Mesenchymal stem cell (in vitro differentiated cells and primary cell): ENCODE results near the gene NEUROG2.
"Not testable (repeated sequence)": the region's sequence is repeated elsewhere in the genome, so short reads cannot be mapped to it uniquely, and the experiment has no call there.

Source experiments
- DNase-seq: peaks from one replicate; pipeline ENCODE4 v3.0.0-alpha.2; 2013
- H2AFZ ChIP-seq: one replicate; pipeline ENCODE4 v1.6.1; 2013; ENCODE audit warnings: low read depth, mild to moderate bottlenecking, control low read depth, inconsistent platforms, low read length, moderate library complexity
- H2AK5ac ChIP-seq: 2 replicates; pipeline ENCODE4 v1.6.1; 2013; ENCODE audit warnings: low read length, moderate library complexity, mild to moderate bottlenecking, inconsistent platforms; ENCODE audit not compliant: severe bottlenecking
- H2BK120ac ChIP-seq: one replicate; pipeline ENCODE4 v1.6.1; 2013; ENCODE audit warnings: low read depth, mild to moderate bottlenecking, inconsistent platforms, low read length, moderate library complexity
- H2BK12ac ChIP-seq, 2 experiments: one replicate each; pipeline ENCODE4 v1.6.1; 2013; ENCODE audit warnings: inconsistent platforms in 2 of 2, low read length in 2 of 2, mild to moderate bottlenecking in 2 of 2, moderate library complexity in 2 of 2, control low read depth in 1 of 2
- H2BK15ac ChIP-seq: one replicate; pipeline ENCODE4 v1.6.1; 2013; ENCODE audit warnings: mild to moderate bottlenecking, low read depth, inconsistent platforms; ENCODE audit not compliant: poor library complexity, severe bottlenecking
- H2BK5ac ChIP-seq: 2 replicates; pipeline ENCODE4 v1.6.1; 2013; ENCODE audit warnings: low read depth, mild to moderate bottlenecking, low read length, control low read depth, inconsistent platforms; ENCODE audit not compliant: poor library complexity, severe bottlenecking
- H3K14ac ChIP-seq, 2 experiments: one replicate each; pipeline ENCODE4 v1.6.1; 2013; ENCODE audit warnings: inconsistent platforms in 2 of 2, low read length in 2 of 2, control low read depth in 1 of 2, mild to moderate bottlenecking in 1 of 2, moderate library complexity in 1 of 2
- H3K18ac ChIP-seq, 2 experiments: one replicate each; pipeline ENCODE4 v1.6.1; 2013; ENCODE audit warnings: inconsistent platforms in 2 of 2, low read length in 2 of 2, control low read depth in 1 of 2, low read depth in 1 of 2, mild to moderate bottlenecking in 1 of 2
- H3K23ac ChIP-seq, 2 experiments: one replicate each; pipeline ENCODE4 v1.6.1; 2013; ENCODE audit warnings: inconsistent platforms in 2 of 2, low read length in 2 of 2, mild to moderate bottlenecking in 2 of 2, moderate library complexity in 2 of 2, control low read depth in 1 of 2
- H3K27ac ChIP-seq: 2 replicates; pipeline ENCODE4 v1.5.1; 2013; ENCODE audit warnings: mild to moderate bottlenecking, moderate library complexity, low read length, control low read depth, inconsistent platforms; ENCODE audit not compliant: poor library complexity, severe bottlenecking
- H3K27me3 ChIP-seq, 2 experiments: 2 replicates each; pipeline versions ENCODE4 v1.6.1 to v1.7.0; 2013; ENCODE audit warnings: low read length in 2 of 2, mild to moderate bottlenecking in 2 of 2, moderate library complexity in 2 of 2, control low read depth in 1 of 2, inconsistent platforms in 1 of 2; ENCODE audit not compliant: control insufficient read depth in 1 of 2, insufficient read depth in 1 of 2
- H3K36me3 ChIP-seq, 2 experiments: 2 replicates each; pipeline versions ENCODE4 v1.6.1 to v1.7.0; 2013; ENCODE audit warnings: low read length in 2 of 2, control low read depth in 1 of 2, inconsistent platforms in 1 of 2, low read depth in 1 of 2, mild to moderate bottlenecking in 1 of 2; ENCODE audit not compliant: insufficient read depth in 2 of 2, control insufficient read depth in 1 of 2
- H3K4ac ChIP-seq, 2 experiments: one replicate each; pipeline ENCODE4 v1.6.1; 2013; ENCODE audit warnings: inconsistent platforms in 2 of 2, low read length in 2 of 2, mild to moderate bottlenecking in 2 of 2, moderate library complexity in 2 of 2, control low read depth in 1 of 2, low read depth in 1 of 2
- H3K4me1 ChIP-seq: 2 replicates; pipeline ENCODE4 v1.6.1; 2013; ENCODE audit warnings: low read depth, low read length, control low read depth; ENCODE audit not compliant: control insufficient read depth, insufficient read depth
- H3K4me2 ChIP-seq: 2 replicates; pipeline ENCODE4 v1.6.1; 2013; ENCODE audit warnings: low read length, mild to moderate bottlenecking, inconsistent platforms; ENCODE audit not compliant: poor library complexity, severe bottlenecking
- H3K4me3 ChIP-seq, 2 experiments: 2 replicates each; pipeline versions ENCODE4 v1.5.1 to v1.7.0; 2013; ENCODE audit warnings: low read length in 2 of 2, mild to moderate bottlenecking in 2 of 2, control low read depth in 1 of 2, low read depth in 1 of 2; ENCODE audit not compliant: insufficient read depth in 1 of 2
- H3K79me1 ChIP-seq: replicated peaks from 2 replicates; pipeline ENCODE4 v1.6.1; 2013; ENCODE audit warnings: mild to moderate bottlenecking, control low read depth, low read length, inconsistent platforms; ENCODE audit not compliant: poor library complexity, severe bottlenecking
- H3K9ac ChIP-seq: 2 replicates; pipeline ENCODE4 v1.7.0; 2013; ENCODE audit warnings: mild to moderate bottlenecking, low read length, moderate library complexity
- H3K9me3 ChIP-seq: 2 replicates; pipeline ENCODE4 v1.7.0; 2013; ENCODE audit warnings: mild to moderate bottlenecking, low read length; ENCODE audit not compliant: control insufficient read depth
- H4K8ac ChIP-seq: one replicate; pipeline ENCODE4 v1.6.1; 2013; ENCODE audit warnings: inconsistent platforms, mild to moderate bottlenecking, low read length, moderate library complexity
- H4K91ac ChIP-seq: one replicate; pipeline ENCODE4 v1.6.1; 2013; ENCODE audit warnings: mild to moderate bottlenecking, low read length, inconsistent platforms
- WGBS: methylation state at CpG from one replicate; pipeline ENCODE4 v1.1.7; 2013; ENCODE audit warnings: mixed read lengths; 5-methylcytosine and 5-hydroxymethylcytosine counted together

Gene NEUROG2

GRCh38 chr4:112502871-112503270, 13.1 kb downstream of the NEUROG2 start:
- no peak overlapping the region for H3K9ac ChIP-seq
- H2BK15ac ChIP-seq = no peak overlapping the region
- WGBS = 63% methylated on average over 4 of the region's 5 CpGs
- peaks cover 27 to 58% of the 10 kb centered on the region in 2 experiments for H3K27me3 ChIP-seq
- no peak overlapping the region for H4K8ac ChIP-seq
- H3K18ac ChIP-seq = no peak overlapping the region
- H3K9me3 ChIP-seq = no peaks in the 10 kb centered on the region
- DNase-seq = no peak
- no peak overlapping the region for H3K14ac ChIP-seq
- no peaks in the 10 kb centered on the region for H3K4me1 ChIP-seq
- no peak overlapping the region for H2AK5ac ChIP-seq
- no peak overlapping the region for H3K4me2 ChIP-seq
- no peak overlapping the region for H2BK12ac ChIP-seq
- H3K4ac ChIP-seq = no peak overlapping the region
- no peaks in the 10 kb centered on the region for H3K36me3 ChIP-seq
- H3K79me1 ChIP-seq = no peaks in the 10 kb centered on the region
- no peak overlapping the region for H3K27ac ChIP-seq
- H4K91ac ChIP-seq = no peak overlapping the region
- no peak overlapping the region for H3K4me3 ChIP-seq
- no peak overlapping the region for H2BK120ac ChIP-seq
- H3K23ac ChIP-seq = no peak overlapping the region
- no peak overlapping the region for H2BK5ac ChIP-seq
- no peak overlapping the region for H2AFZ ChIP-seq

GRCh38 chr4:112492321-112492720, 23.7 kb downstream of the NEUROG2 start:
- DNase-seq = no peak
- H2BK15ac ChIP-seq = no peak overlapping the region
- no peak overlapping the region for H2BK5ac ChIP-seq
- H3K4me2 ChIP-seq = no peak overlapping the region
- H3K9me3 ChIP-seq = peaks cover 7% of the 10 kb centered on the region
- H4K8ac ChIP-seq = no peak overlapping the region
- H2AFZ ChIP-seq = no peak overlapping the region
- H3K4me3 ChIP-seq = no peak overlapping the region
- no peak overlapping the region for H4K91ac ChIP-seq
- H3K36me3 ChIP-seq = no peaks in the 10 kb centered on the region
- H3K27me3 ChIP-seq = peaks cover 0 to 3% of the 10 kb centered on the region in 2 experiments
- no peak overlapping the region for H3K9ac ChIP-seq
- H3K4ac ChIP-seq = no peak overlapping the region
- H3K27ac ChIP-seq = no peak overlapping the region
- no peak overlapping the region for H2BK120ac ChIP-seq
- no peak overlapping the region for H2BK12ac ChIP-seq
- no peak overlapping the region for H2AK5ac ChIP-seq
- H3K14ac ChIP-seq = no peak overlapping the region
- H3K4me1 ChIP-seq = no peaks in the 10 kb centered on the region
- no peak overlapping the region for H3K23ac ChIP-seq
- no peak overlapping the region for H3K18ac ChIP-seq
- no peaks in the 10 kb centered on the region for H3K79me1 ChIP-seq
- 75% methylated on average over 6 of the region's 7 CpGs for WGBS

- not testable (repeated sequence) for H3K27ac ChIP-seq, H3K4ac ChIP-seq, H4K8ac ChIP-seq, H4K91ac ChIP-seq, H3K9ac ChIP-seq, H2AFZ ChIP-seq, H3K27me3 ChIP-seq, H2BK5ac ChIP-seq, DNase-seq, H3K23ac ChIP-seq, H3K9me3 ChIP-seq, H3K4me3 ChIP-seq, H2BK15ac ChIP-seq, H3K4me1 ChIP-seq, H2BK120ac ChIP-seq, H3K14ac ChIP-seq, H3K18ac ChIP-seq, H2BK12ac ChIP-seq, H3K79me1 ChIP-seq, H3K36me3 ChIP-seq, H3K4me2 ChIP-seq, H2AK5ac ChIP-seq
- 67% methylated on average over 3 of the region's 3 CpGs for WGBS
These were observed 25.2 kb downstream of the NEUROG2 start for GRCh38 chr4:112490808-112491207.

- no peak overlapping the region for H3K27ac ChIP-seq
- H3K18ac ChIP-seq = no peak overlapping the region
- H2AFZ ChIP-seq = no peak overlapping the region
- no peak overlapping the region for H4K91ac ChIP-seq
- no peak overlapping the region for H2AK5ac ChIP-seq
- H3K36me3 ChIP-seq = no peaks in the 10 kb centered on the region
- H3K4ac ChIP-seq = no peak overlapping the region
- H3K9me3 ChIP-seq = peaks cover 19% of the 10 kb centered on the region
- no peak overlapping the region for H2BK120ac ChIP-seq
- no peak overlapping the region for H3K9ac ChIP-seq
- no peak overlapping the region for H3K14ac ChIP-seq
- H3K4me2 ChIP-seq = no peak overlapping the region
- no peak overlapping the region for H4K8ac ChIP-seq
- H3K27me3 ChIP-seq = peaks cover 0 to 7% of the 10 kb centered on the region in 2 experiments
- H2BK12ac ChIP-seq = no peak overlapping the region
- no peak overlapping the region for H2BK15ac ChIP-seq
- no peak overlapping the region for H2BK5ac ChIP-seq
- no peaks in the 10 kb centered on the region for H3K4me1 ChIP-seq
- WGBS = 77% methylated on average over 5 of the region's 5 CpGs
- H3K4me3 ChIP-seq = no peak overlapping the region
- no peaks in the 10 kb centered on the region for H3K79me1 ChIP-seq
- no peak overlapping the region for H3K23ac ChIP-seq
- DNase-seq = no peak
These were observed 30.1 kb downstream of the NEUROG2 start for GRCh38 chr4:112485930-112486329.
